ENCODE results near the gene COL2A1. TPM values are rescaled to one million over a fixed set of nuclear protein-coding genes. Genes with fewer than 3 reads are reported as not detected.

Gene COL2A1
- total RNA-seq, 1 experiment from 2014 or later, result 201 TPM

DNA sequence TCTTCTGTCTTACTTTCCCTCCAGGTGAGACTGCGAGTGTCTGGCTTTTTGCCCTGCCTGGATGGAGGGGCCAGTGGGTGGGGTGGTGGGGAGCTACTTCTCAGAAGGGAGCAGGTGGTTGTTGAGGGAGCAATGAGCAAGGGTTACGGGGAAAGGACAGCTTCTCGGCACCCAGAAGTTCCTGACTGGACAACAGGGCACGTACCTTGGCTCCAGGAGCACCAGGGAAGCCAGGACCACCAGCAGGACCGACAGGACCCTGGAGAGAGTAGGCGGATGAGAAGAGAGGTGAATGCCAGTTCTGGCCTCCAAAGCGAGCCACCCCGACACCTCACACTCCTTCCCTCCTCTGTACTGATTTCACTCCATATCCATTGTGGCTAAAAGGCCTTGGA lies 15.3 kb downstream of the COL2A1 start:
- H3K4me1 ChIP-seq, result no peaks in the 10 kb centered on the region
- Mint-ChIP-seq H3K27ac (ENCODE audit: unreplicated experiment) (no peak overlapping the region), H3K4me3 (ENCODE audit: unreplicated experiment) (no peak overlapping the region), H3K9me3 (ENCODE audit: unreplicated experiment) (no peaks in the 10 kb centered on the region), H3K27me3 (ENCODE audit: insufficient read depth, unreplicated experiment) (no peaks in the 10 kb centered on the region), H3K4me1 (ENCODE audit: low read depth, unreplicated experiment) (no peaks in the 10 kb centered on the region), H3K36me3 (ENCODE audit: insufficient read depth, unreplicated experiment) (peaks cover 26% of the 10 kb centered on the region)
- POLR2A ChIA-PET, result no interaction called here
- H3K36me3 ChIP-seq (ENCODE audit: control insufficient read depth, insufficient read depth, low read length), result no peaks in the 10 kb centered on the region; the same call in 1 of the 2 replicates
- CTCF ChIA-PET, result no interaction called here
- no peak overlapping the region for H3K4me3 ChIP-seq (ENCODE audit: low read depth, low read length)
- TF ChIP-seq, protein P1, sequence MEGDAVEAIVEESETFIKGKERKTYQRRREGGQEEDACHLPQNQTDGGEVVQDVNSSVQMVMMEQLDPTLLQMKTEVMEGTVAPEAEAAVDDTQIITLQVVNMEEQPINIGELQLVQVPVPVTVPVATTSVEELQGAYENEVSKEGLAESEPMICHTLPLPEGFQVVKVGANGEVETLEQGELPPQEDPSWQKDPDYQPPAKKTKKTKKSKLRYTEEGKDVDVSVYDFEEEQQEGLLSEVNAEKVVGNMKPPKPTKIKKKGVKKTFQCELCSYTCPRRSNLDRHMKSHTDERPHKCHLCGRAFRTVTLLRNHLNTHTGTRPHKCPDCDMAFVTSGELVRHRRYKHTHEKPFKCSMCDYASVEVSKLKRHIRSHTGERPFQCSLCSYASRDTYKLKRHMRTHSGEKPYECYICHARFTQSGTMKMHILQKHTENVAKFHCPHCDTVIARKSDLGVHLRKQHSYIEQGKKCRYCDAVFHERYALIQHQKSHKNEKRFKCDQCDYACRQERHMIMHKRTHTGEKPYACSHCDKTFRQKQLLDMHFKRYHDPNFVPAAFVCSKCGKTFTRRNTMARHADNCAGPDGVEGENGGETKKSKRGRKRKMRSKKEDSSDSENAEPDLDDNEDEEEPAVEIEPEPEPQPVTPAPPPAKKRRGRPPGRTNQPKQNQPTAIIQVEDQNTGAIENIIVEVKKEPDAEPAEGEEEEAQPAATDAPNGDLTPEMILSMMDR (IDR thresholded peaks at IDR 0.05; ENCODE audit: insufficient read depth in 1 of 2, low read depth in 1 of 2, low read length in 1 of 2, severe bottlenecking in 1 of 2, unreplicated experiment in 1 of 2), result no peak
- H3K9me3 ChIP-seq, result no peaks in the 10 kb centered on the region
- no TSS peak for BruUV-seq (replicated peaks)
- intact Hi-C loops (cut with micrococcal nuclease; ENCODE audit: unreplicated experiment), result no loop called here
- DNase-seq, result peak in 1 of 2 experiments; percentile 29
- no peaks in the 10 kb centered on the region for H3K27me3 ChIP-seq (replicated peaks; ENCODE audit: control insufficient read depth, insufficient read depth, low read length)

GRCh38 chr12:47988073-47989022 lies 15.9 kb downstream of the COL2A1 start:
- no peaks in the 10 kb centered on the region for H3K9me3 ChIP-seq
- Mint-ChIP-seq H3K9me3 (ENCODE audit: unreplicated experiment) (no peaks in the 10 kb centered on the region), H3K27me3 (ENCODE audit: insufficient read depth, unreplicated experiment) (no peaks in the 10 kb centered on the region), H3K36me3 (ENCODE audit: insufficient read depth, unreplicated experiment) (peaks cover 26% of the 10 kb centered on the region), H3K4me3 (ENCODE audit: unreplicated experiment) (no peak overlapping the region), H3K27ac (ENCODE audit: unreplicated experiment) (no peak overlapping the region), H3K4me1 (ENCODE audit: low read depth, unreplicated experiment) (no peaks in the 10 kb centered on the region)
- H3K4me1 ChIP-seq, result no peaks in the 10 kb centered on the region
- intact Hi-C loops (cut with micrococcal nuclease; ENCODE audit: unreplicated experiment), result no loop called here
- no peaks in the 10 kb centered on the region; the same call in 1 of the 2 replicates for H3K36me3 ChIP-seq (ENCODE audit: control insufficient read depth, insufficient read depth, low read length)
- DNase-seq, result peak in 1 of 2 experiments; percentile 37
- no TSS peak for BruUV-seq (replicated peaks)
- H3K4me3 ChIP-seq (ENCODE audit: low read depth, low read length), result no peak overlapping the region
- CTCF ChIA-PET, result no interaction called here
- H3K27me3 ChIP-seq (replicated peaks; ENCODE audit: control insufficient read depth, insufficient read depth, low read length), result no peaks in the 10 kb centered on the region
- TF ChIP-seq, protein P1 (IDR thresholded peaks at IDR 0.05; ENCODE audit: insufficient read depth in 1 of 2, low read depth in 1 of 2, low read length in 1 of 2, severe bottlenecking in 1 of 2, unreplicated experiment in 1 of 2), result no peak
- POLR2A ChIA-PET, result no interaction called here

DNA sequence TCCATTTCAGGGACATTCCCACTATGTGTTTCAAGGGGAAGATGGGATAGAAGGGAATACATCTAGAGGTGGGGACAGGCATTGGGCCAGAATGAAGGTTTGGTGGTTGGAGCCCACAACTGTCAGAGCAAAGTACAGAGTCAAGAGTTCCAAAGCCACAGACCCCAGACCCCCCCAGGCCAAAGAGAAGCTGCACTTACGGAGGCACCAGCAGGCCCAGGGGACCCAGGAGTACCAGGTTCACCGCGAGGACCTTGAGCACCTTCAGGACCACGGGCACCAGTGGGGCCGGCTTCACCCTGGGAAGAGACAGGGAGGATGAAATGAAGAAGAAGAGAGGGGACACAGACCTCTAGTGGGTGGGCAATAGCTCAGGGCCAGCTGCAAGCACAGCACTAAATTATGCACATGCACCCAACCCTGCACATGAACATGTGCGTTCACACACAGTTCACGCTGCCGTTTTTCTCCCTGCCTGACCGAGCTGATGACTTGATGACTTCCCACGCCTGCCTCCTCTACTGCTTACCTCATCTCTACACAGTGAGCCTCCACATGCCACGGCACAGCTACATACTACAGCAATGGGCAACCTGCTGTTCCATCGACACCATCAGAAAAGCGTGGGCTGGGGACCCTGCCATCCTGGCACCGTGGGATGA lies 16.7 kb downstream of the COL2A1 start:
- DNase-seq, result peak in 1 of 2 experiments; percentile 30
- POLR2A ChIA-PET, result interaction anchor here (0.5 kb wide), 1 partner anchor 18 kb away, joined by 5 read pairs; no protein-coding TSS in a partner anchor
- no peaks in the 10 kb centered on the region for H3K27me3 Mint-ChIP-seq (ENCODE audit: insufficient read depth, unreplicated experiment)
- H3K36me3 Mint-ChIP-seq (ENCODE audit: insufficient read depth, unreplicated experiment), result peaks cover 26% of the 10 kb centered on the region
- TF ChIP-seq, protein P1 (IDR thresholded peaks at IDR 0.05; ENCODE audit: insufficient read depth in 1 of 2, low read depth in 1 of 2, low read length in 1 of 2, severe bottlenecking in 1 of 2, unreplicated experiment in 1 of 2), result no peak
- no peak overlapping the region for H3K4me3 ChIP-seq (ENCODE audit: low read depth, low read length)
- intact Hi-C loops (cut with micrococcal nuclease; ENCODE audit: unreplicated experiment), result no loop called here
- H3K9me3 Mint-ChIP-seq (ENCODE audit: unreplicated experiment), result no peaks in the 10 kb centered on the region
- BruUV-seq (replicated peaks), result no TSS peak
- no peaks in the 10 kb centered on the region for H3K4me1 Mint-ChIP-seq (ENCODE audit: low read depth, unreplicated experiment)
- H3K27ac Mint-ChIP-seq (ENCODE audit: unreplicated experiment), result no peak overlapping the region
- H3K27me3 ChIP-seq (replicated peaks; ENCODE audit: control insufficient read depth, insufficient read depth, low read length), result no peaks in the 10 kb centered on the region
- CTCF ChIA-PET, result no interaction called here
- H3K4me1 ChIP-seq, result no peaks in the 10 kb centered on the region
- H3K4me3 Mint-ChIP-seq (ENCODE audit: unreplicated experiment), result no peak overlapping the region
- no peaks in the 10 kb centered on the region for H3K9me3 ChIP-seq
- H3K36me3 ChIP-seq (ENCODE audit: control insufficient read depth, insufficient read depth, low read length), result no peaks in the 10 kb centered on the region; the same call in 1 of the 2 replicates
